COLO668 (cell line): Measurements from ENCODE around the gene NUTM2D.
"Not testable (repeated sequence)": the region's sequence is repeated elsewhere in the genome, so short reads cannot be mapped to it uniquely, and the experiment has no call there.

Experiments
- DNase-seq: peaks from one replicate; lab custom pipeline; 2025; ENCODE audit not compliant: unreplicated experiment; lab: John Stamatoyannopoulos, UW

The NUTM2D gene, protein sequence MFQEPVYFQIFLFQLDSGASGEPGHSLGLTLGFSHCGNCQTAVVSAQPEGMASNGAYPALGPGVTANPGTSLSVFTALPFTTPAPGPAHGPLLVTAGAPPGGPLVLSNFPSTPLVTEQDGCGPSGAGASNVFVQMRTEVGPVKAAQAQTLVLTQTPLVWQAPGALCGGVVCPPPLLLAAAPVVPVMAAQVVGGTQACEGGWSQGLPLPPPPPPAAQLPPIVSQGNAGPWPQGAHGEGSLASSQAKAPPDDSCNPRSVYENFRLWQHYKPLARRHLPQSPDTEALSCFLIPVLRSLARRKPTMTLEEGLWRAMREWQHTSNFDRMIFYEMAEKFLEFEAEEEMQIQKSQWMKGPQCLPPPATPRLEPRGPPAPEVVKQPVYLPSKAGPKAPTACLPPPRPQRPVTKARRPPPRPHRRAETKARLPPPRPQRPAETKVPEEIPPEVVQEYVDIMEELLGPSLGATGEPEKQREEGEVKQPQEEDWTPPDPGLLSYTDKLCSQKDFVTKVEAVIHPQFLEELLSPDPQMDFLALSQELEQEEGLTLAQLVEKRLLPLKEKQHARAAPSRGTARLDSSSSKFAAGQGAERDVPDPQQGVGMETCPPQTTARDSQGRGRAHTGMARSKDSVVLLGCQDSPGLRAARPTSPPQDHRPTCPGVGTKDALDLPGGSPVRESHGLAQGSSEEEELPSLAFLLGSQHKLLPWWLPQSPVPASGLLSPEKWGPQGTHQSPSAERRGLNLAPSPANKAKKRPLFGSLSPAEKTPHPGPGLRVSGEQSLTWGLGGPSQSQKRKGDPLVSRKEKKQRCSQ

DNA sequence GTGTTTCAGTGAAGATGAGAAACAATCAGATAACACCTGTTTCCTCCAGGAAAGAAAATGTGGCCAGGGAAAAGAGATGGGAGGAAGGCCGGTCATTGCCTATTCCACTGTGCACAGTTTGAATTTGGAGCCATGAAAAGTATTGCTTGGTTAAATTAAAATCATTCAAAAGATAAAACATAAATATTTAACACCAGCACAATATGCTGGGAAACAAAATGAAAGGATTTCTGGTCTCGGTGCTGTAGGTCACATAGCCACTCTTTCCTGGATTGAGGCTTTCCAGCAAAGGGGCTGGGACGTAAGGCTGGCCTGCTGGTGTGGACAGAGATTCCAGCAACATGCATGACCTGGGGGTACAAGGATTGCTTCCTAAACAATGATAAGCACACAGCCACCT lies at the start of gene NUTM2D:
Gene NUTM2D (plus strand): TSS at position 301 of the 400 bp plus-strand sequence. CDS start 522 bp downstream, outside the sequence.
- DNase-seq: not testable (repeated sequence)

DNA sequence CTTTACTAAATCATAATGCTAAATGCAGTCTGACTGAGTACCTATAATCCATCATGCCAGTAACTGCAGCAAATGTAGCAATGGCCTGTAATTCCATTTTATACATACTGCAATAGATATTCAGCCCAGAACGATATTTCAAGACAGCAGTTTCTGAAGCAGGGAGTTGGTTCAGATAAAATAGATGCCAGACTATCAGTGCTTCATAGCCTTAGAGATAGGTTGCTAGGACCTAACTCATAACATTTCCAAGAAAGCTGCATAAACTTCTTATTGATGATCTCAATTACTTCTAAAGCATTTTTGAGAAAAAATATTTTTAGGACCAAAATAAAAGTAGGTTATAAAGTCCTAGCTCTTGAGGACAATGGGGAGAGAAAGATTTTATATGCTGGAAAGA lies 48.8 kb upstream of the NUTM2D start:
- DNase-seq: not testable (repeated sequence)

DNA sequence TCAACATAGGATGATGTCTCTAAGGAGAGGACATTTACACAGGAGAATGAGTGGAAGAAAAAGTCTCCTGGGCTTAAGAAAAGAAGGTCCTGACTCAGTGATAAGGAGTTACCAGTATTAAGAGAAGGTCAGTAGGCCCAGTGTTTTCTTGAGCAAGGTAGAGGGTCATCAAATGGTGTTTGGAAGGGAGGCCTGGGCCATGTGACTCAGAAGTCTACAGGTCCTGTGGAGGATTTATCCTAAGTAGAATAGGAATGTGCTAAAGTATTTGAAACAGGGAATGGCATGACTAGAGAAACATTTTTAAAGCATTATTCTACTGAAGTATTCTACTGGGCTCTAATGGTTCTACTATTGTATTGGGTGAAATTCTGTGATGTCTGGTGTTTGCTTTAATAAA lies 47.9 kb upstream of the NUTM2D start:
- not testable (repeated sequence) for DNase-seq

DNA sequence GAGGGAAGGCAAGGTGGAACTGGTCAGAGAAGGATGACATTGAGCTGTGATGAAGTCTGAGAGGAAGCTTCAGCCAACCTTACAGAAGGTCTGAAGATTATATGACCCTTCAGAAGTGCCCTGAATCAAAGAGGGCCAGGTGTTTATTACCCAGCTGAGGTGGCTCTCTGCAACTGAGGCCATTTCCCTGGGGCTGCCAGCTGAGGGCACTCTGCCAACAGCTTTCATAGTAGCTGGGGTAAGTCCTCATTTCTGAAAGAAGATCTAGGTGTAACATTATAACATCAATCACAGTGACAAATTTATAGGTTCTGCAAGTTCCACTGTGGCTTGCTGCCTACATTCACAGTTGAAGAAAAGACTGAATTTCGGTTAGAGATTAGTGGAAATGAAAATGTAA lies 46.0 kb upstream of the NUTM2D start:
- DNase-seq: not testable (repeated sequence)

DNA sequence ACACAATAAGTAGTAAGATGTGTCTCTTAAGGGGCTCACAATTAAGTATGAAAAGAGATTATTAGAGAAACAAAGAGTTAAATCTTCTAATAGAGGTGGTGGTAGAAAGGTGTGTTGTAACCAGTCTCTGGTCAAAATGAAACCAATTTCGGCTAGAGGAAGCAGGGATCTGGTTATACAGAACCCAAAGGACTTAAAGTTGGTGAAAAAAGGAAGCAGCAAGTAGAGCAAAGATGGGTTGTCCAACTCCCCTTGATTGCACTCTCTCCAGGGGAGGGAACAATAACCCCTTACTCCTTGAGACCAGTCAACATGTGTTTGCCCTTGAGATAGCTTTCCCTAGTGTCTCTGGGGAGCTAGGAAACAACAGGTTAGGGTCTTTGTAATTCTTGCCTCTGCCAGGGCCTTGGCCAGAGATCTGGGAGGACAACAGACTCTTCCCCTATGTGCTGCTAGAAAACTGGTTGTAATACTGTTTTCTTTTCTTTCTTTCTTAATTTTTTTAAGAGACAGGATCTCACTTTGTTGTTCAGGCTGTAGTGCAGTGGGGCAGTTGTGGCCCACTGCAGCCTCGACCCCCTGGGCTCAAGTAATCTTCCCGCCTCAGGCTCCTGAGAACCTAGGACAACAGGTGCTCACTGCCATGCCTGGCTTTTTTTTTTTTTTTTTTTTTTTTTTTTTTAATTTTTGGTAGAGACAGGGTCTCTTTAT lies 43.7 kb upstream of the NUTM2D start:
- DNase-seq: not testable (repeated sequence)

DNA sequence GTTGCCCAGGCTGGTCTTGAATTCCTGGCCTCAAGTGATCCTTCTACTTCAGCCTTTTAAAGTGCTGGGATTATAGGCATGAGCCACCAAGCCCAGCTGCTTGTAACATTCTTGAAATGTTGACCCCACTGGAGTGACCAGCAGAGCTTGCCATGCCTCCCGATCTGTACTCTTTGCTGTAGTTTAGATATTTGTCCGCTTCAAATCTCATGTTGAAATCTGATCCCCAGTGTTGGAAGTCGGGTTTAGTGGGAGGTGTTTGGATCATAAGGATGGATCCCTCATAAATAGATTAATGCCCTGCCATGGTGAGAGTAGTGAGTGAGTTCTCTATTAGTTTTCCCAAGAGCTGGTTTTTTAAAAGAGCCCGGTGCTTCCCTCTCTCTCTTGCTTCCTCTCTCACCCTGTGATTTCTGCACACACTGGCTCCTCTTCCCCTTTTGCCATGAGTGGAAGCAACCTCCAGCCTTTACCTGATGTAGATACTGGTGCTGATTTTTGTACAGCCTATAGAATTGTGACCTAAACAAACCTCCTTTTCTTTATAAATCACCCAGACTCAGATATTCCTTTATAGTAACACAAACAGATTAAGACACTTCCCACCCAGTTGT lies 43.1 kb upstream of the NUTM2D start:
- DNase-seq: not testable (repeated sequence)

DNA sequence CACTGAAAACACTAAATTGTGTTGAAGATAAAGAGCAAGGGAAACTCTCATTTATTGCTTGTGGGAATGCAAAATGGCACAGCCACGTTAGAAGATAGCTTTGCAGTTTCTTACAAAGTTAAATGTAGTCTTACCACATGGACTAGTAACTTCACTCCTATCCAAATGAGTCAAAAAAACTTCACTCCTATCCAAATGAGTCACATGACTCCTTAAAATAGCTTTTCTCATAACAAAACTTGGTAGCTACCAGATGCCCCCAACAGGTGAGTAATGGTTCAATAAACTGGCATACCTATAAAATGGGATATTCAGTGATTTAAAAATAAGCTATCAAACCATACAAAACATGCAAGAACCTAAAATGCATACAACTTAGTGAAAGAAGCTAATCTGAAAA lies 36.0 kb upstream of the NUTM2D start:
- not testable (repeated sequence) for DNase-seq

DNA sequence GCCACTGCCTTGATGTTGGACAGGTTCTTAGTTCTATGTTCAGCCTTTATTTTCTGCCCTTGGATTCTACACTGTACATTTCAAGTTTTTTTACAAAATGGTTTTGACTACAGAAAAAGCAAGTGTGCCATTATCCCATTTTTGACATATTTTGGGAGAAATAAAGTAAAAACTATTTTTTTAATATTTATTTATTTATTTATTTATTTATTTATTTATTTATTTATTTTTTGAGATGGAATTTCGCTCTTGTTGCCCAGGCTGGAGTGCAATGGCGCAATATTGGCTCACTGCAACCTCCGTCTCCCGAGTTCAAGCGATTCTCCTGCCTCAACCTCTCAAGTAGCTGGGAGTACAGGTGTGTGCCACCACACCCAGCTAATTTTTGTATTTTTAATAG lies 33.0 kb upstream of the NUTM2D start:
- DNase-seq: not testable (repeated sequence)

DNA sequence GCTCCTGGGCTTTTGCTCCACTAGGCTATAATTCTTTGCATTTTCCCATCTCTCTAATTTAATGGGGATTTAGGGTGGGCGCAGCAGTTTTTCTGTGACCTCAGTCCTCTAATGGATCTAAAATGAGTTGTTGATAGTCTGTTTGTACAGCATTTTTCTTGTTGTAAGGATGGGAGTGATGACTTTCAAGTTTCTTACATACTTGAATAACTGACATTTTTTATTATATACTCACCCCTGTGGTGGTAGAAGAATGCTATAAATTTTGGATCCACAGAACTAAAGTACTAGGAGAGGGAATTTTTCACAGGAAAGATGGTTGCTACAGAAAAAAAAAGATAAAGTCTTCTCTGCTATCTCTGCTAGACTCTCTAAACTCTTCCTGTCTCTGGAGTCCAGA lies 29.6 kb upstream of the NUTM2D start:
- not testable (repeated sequence) for DNase-seq

DNA sequence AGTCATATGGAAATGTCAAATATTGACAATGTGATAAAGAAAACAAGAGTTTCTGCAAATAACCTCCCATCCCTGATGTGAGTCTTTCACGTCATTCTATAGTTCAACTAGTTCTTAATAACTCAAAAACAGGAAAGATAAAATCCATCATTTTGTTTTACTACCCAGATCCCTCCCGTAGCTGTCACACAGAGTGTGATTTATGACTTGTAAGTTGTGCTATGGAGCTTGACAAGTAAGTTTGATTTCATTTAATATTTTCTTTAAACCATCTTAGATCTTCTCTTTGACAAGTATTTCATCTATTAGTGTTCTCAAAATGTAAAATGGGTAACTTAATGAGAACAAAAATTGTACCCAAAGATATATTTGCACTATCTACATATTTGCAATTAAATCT lies 28.4 kb upstream of the NUTM2D start:
- not testable (repeated sequence) for DNase-seq

DNA sequence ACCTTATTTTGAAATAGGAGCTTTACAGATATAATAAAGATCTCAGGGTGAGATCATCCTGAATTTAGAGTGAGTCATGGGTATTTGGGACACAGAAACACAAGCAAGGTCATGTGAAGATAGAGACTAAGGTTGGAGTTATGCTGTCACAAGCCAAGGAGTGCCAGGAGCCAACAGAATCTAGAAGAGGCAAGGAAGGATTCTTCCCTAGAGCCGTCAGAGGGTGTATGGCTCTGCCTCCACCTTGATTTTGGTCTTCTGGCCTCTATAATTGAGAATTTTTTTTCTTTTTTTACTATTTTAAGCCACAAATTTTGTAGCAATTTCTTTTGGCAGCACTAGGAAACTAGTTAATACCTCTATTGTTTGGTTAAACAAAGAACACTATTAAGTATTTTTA lies 24.9 kb upstream of the NUTM2D start:
- DNase-seq: not testable (repeated sequence)

DNA sequence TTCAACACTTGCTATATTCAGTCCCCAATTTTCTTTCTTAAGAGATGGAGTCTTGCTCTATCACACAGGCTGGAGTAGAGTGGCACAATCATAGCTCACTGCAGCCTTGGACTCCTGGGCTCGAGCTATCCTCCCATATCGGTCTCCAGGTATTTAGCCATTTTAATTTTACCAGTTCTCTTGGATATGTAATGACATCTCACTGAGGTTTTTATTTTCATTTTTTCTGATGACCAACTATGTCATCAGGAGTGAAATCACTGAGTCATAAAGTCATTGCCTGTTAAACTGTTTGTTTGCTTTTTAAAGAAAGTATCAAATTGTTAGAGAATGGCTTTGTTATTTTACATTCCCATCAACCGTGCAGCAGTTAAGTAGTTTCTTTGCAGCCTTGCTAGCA lies 17.1 kb upstream of the NUTM2D start:
- DNase-seq: not testable (repeated sequence)

DNA sequence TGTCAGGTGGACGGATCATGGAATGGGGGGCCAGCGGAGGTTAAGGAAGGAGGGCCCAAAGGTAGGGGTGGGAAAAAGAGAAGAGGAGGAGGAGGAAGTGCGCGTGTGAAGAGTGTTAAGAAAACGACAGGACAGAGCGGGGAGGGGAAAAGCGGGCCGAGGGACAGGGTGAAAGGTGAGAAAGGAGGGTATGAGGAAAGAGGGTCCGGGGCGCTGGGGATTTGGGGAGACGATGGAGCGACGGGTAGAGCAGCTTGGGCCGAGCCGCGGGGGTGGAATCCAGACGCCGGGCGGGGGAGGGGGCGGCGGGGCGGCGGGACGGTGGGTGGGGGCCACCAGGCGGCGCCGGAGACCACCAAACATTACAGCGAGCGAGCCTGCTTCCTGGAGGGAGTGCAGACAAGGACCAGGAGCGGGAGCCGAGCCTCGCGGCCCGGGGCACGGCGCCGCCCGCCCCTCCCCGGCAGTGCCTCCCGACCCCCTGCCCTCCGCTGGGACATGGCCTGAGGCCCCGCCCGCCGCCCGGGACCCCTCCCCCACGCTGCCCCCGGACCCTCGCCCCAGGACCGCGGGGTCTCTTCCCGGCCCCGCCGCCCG lies 15.9 kb upstream of the NUTM2D start:
- not testable (repeated sequence) for DNase-seq

DNA sequence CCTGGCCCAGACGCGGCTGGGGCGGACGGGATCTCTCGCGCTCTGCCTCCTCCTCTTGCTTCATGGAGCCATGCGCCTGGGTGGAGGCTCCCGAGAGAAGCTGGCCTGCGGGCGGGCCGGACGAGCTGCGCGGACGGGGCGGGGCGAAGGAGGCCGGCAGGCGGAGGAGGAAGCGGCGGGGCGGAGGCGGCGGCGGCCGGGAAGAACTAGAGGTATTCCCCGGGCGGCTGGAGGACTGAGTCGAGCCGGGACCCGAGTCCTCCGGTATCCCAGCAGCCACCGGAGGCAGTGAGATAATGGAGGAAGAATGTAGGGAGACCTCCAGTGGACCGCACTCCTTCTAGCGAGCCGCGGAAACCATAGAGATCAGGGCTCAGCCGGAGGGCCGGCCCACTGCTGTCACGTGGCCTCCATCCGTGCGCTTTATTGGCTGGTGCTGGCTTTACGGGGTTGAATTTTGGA lies 15.3 kb upstream of the NUTM2D start:
- peak; percentile 82 for DNase-seq

DNA sequence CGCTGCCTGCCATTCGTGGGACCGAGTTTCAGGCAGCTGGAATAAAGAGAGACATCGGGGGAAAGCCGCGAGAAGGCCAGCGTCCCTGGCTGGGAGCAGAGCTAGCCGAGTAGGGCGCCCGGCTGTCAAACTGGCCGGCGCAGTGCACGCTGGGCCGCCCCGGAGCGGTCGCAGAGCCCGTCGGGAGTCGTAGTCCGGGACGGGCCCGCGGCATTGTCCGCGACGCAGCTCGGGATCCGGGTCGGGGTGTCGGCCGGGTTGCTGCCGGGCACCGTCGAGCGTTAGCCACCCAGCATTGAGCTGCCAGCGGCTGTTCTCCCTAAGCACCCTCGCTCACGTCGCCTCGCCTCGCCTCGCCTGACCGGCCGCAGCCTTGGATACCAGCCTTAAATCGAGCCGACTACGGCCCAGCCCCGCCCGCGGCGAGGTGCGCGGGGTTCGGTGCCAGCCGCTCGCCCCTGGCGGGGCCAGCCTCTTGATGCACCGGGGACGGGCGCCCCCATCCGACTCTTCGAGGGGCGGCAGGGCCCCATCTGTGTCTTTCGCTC lies 14.8 kb upstream of the NUTM2D start:
- peak; percentile 80 for DNase-seq

DNA sequence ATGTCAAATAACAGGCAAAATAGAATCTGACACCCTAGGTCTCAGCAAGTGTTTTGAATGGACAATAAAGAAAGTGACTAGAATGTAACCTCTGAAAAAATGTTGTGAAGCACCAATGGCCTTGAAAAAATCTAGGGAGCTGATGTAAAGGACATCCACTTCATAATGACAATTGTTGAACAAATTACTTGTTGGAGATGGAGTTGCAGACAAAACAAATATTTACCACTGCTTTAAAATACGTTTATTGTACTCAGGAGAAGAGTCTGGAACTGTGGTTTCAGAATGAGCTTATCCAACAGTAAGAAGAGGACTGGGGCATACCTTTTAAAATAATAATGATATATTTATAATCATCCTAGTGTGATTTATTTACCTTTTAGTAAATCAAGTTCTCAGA lies 11.8 kb upstream of the NUTM2D start:
- not testable (repeated sequence) for DNase-seq

DNA sequence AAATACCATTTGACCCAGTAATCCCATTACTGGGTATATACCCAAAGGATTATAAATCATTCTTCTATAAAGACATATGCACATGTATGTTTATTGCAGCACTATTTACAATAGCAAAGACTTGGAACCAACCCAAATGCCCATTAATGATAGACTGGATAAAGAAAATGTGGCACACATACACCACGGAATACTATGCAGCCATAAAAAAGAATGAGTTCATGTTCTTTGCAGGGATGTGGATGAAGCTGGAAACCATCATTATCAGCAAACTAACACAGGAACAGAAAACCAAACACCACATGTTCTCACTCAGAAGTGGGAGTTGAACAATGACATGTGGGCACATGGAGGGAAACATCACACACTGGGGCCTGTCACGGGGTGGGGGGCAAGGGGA lies 7.4 kb upstream of the NUTM2D start:
- DNase-seq: not testable (repeated sequence)

DNA sequence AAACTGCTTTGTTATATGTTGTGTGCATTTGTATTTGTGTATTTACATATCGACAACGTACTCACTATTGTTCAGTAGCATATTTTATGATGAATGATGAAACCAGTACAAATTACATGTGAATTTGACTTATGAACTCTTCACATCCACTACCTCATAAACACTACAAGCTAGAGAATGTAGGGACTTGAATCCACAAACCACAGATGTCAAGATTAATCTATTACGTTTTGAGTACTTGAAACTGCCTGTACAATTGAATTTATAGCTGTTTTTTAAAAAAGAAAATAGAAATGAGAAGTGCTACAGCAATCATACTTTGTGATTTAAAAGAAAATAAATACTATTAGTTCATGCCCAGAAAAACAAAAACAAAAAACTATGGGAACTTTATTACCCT lies 4.7 kb upstream of the NUTM2D start:
- not testable (repeated sequence) for DNase-seq

DNA sequence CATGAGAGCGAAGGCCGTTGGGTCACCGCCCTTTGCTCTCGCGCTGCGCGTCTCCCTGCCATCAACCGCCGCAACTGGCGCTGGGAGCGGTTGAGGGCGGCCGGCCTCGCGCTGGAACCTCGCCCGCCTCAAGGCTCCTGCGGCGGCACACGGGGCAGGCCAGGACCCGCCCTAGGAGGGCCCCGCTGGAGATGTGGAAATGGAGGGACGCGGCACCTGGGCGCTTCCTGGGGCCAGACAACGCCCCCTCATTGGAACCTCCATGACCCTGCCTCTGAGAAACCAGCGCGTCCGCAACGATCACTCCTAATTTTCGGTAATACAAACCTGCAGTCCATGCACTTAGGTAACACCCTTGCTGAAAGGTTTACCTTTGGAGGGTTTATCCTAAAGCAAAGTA lies 2.4 kb upstream of the NUTM2D start:
- DNase-seq: not testable (repeated sequence)

DNA sequence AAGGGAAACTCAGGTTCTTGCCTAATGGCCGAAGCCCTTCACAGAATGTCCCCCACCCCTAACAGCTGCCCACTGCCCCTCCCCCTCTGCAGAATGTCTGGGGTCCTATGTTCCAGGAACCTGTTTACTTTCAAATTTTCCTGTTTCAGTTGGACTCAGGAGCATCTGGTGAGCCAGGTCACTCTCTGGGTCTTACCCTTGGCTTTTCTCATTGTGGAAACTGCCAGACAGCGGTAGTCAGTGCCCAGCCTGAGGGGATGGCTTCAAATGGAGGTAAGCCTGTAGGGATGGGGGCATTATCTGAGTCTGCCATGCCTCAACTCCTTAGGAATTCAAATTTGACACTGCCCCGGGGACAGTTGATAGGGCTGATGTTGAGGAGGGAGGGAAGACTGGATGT lies 615 bp downstream of the NUTM2D start:
- DNase-seq: not testable (repeated sequence)
